Liver (tissue), 3 donors: ENCODE results near the gene DGCR6L.
"Not testable (repeated sequence)": the region's sequence is repeated elsewhere in the genome, so short reads cannot be mapped to it uniquely, and the experiment has no call there.

Source experiments
- CTCF ChIP-seq: fragments of 150-350 bp; IDR thresholded peaks from 2 replicates; pipeline ENCODE4 v1.5.1; 2017; ENCODE audit warnings: improper control_type of control experiment, low read depth, low read length; ENCODE audit not compliant: missing input control
- EGR1 ChIP-seq, 2 donors: IDR thresholded peaks; 2 replicates each; pipeline ENCODE4 v1.6.1; 2016 to 2018; ENCODE audit warnings: antibody characterized with exemption in 2 of 2, low read depth in 2 of 2
- JUND ChIP-seq, 2 donors: IDR thresholded peaks; 2 replicates each; pipeline ENCODE4 v1.6.1; 2016; ENCODE audit warnings: antibody characterized with exemption in 2 of 2
- NR2F2 ChIP-seq: IDR thresholded peaks from 2 replicates; pipeline ENCODE4 v1.6.1; 2016; ENCODE audit warnings: antibody characterized with exemption
- RAD21 ChIP-seq, 2 donors: IDR thresholded peaks; 2 replicates each; pipeline ENCODE4 v1.6.1; 2016; ENCODE audit warnings: antibody characterized with exemption in 2 of 2, mild to moderate bottlenecking in 2 of 2
- REST ChIP-seq: IDR thresholded peaks from 2 replicates; pipeline ENCODE4 v1.6.1; 2016; ENCODE audit warnings: antibody characterized with exemption, mild to moderate bottlenecking
- TAF1 ChIP-seq: conservative IDR thresholded peaks from 2 replicates; pipeline ENCODE4 v1.6.1; 2016; ENCODE audit warnings: antibody characterized with exemption, mild to moderate bottlenecking
- donor health status: healthy.
- donor health status: healthy.

GRCh38 chr22:20346553-20346952 is 26.7 kb upstream of the DGCR6L start:
- not testable (repeated sequence) for TF ChIP-seq TAF1; REST; NR2F2; CTCF; EGR1 (IDR thresholded peaks at IDR 0.05; ENCODE audit: low read depth in 2 of 2); RAD21 (IDR thresholded peaks at IDR 0.05); JUND (IDR thresholded peaks at IDR 0.05)
